GM12878 (cell line): ENCODE measurements around the gene HPS6. TPM values are rescaled to one million over a fixed set of nuclear protein-coding genes. Genes with fewer than 3 reads are reported as not detected.

Experiments used
- ATAC-seq: fragments of 200-7000 bp; cut with Tn5 transposase; 3 replicates; pipeline ENCODE4 v1.9.1; 2020; ENCODE audit warnings: mild to moderate bottlenecking, moderate library complexity
- BruUV-seq: library from RNA; stranded (reverse); fragments of 400-500 nt; replicated peaks from 2 replicates; lab custom pipeline; 2021; lab: Mats Ljungman, UMichigan
- CTCF ChIA-PET: fragments of 300-600 bp; sonication (Branson Sonifier 250); formaldehyde crosslinking; extraction: SDS; loops from one replicate; lab custom pipeline; 2021; ENCODE audit warnings: inconsistent platforms; lab: Yijun Ruan, JAX
- POLR2A ChIA-PET: fragments of 350-600 bp; formaldehyde crosslinking; extraction: SDS; loops from one replicate; lab custom pipeline; 2021; ENCODE audit warnings: inconsistent platforms; lab: Charles Lee
- RAD21 ChIA-PET: fragments of 300-600 bp; sonication (Branson Sonifier 250); formaldehyde crosslinking; loops from one replicate; lab custom pipeline; 2023; ENCODE audit warnings: antibody characterized with exemption; ENCODE audit not compliant: unreplicated experiment; lab: Charles Lee
- SMC1A ChIA-PET: fragments of 300-600 bp; sonication (Branson Sonifier 250); formaldehyde crosslinking; loops from one replicate; lab custom pipeline; 2023; ENCODE audit not compliant: unreplicated experiment, uncharacterized antibody; lab: Charles Lee
- DNase-seq: peaks from one replicate; pipeline ENCODE4 v3.0.0-alpha.2; 2011; ENCODE audit warnings: low read depth, low spot score
- FAIRE-seq: peaks from 3 replicates; lab custom pipeline; 2011; peaks lifted over from hg19 to GRCh38; lab: Jason Lieb, UNC
- H2AFZ ChIP-seq: 2 replicates; pipeline ENCODE4 v1.6.0; 2011; ENCODE audit warnings: low read depth, low read length, control low read depth; ENCODE audit not compliant: control insufficient read depth
- H3K27ac ChIP-seq: 2 replicates; pipeline ENCODE4 v1.5.1; 2011; ENCODE audit warnings: control low read depth; ENCODE audit not compliant: control insufficient read depth, insufficient read depth
- H3K27me3 ChIP-seq, 2 experiments: replicated peaks in 1 of 2; 2 replicates each; pipeline versions ENCODE4 v1.6.0 to v1.6.1; 2011; ENCODE audit warnings: low read length in 1 of 2; ENCODE audit not compliant: control insufficient read depth in 2 of 2, insufficient read depth in 2 of 2
- H3K36me3 ChIP-seq, 2 experiments: 2 replicates each; pipeline ENCODE4 v1.5.1; 2011; ENCODE audit warnings: low read length in 1 of 2; ENCODE audit not compliant: control insufficient read depth in 2 of 2, insufficient read depth in 2 of 2
- H3K4me1 ChIP-seq: 2 replicates; pipeline ENCODE4 v1.6.1; 2011; ENCODE audit warnings: mild to moderate bottlenecking, low read length, moderate library complexity, mixed read lengths; ENCODE audit not compliant: control insufficient read depth, insufficient read depth
- H3K4me2 ChIP-seq: 2 replicates; pipeline ENCODE4 v1.6.0; 2011; ENCODE audit warnings: control low read depth; ENCODE audit not compliant: control insufficient read depth, insufficient read depth
- H3K4me3 ChIP-seq: fragments of 200-600 bp; sonication (generic); 2 replicates; pipeline ENCODE4 v1.5.1; 2016
- H3K79me2 ChIP-seq: 2 replicates; pipeline ENCODE4 v1.6.0; 2011; ENCODE audit warnings: low read length; ENCODE audit not compliant: control insufficient read depth, insufficient read depth
- H3K9ac ChIP-seq: 2 replicates; pipeline ENCODE4 v1.8.0; 2011; ENCODE audit warnings: low read length, control low read depth, mixed read lengths; ENCODE audit not compliant: control insufficient read depth, insufficient read depth
- H3K9me3 ChIP-seq: replicated peaks from 3 replicates; pipeline ENCODE4 v1.5.1; 2011; ENCODE audit warnings: mild to moderate bottlenecking, low read length; ENCODE audit not compliant: control insufficient read depth, insufficient read depth
- H4K20me1 ChIP-seq: 2 replicates; pipeline ENCODE4 v1.6.0; 2011; ENCODE audit not compliant: control insufficient read depth, insufficient read depth
- CEBPB ChIP-seq, 2 experiments: fragments of 150-350 bp in 1 of 2; IDR thresholded peaks; 2 replicates each; pipeline ENCODE4 v1.6.1; 2012 to 2014; ENCODE audit warnings: low read depth in 2 of 2, low read length in 2 of 2, borderline replicate concordance in 1 of 2, inconsistent platforms in 1 of 2
- CHD4 ChIP-seq: fragments of 200-600 bp; sonication (generic); IDR thresholded peaks from 2 replicates; pipeline ENCODE4 v1.6.1; 2016; ENCODE audit warnings: mild to moderate bottlenecking
- JUNB ChIP-seq: IDR thresholded peaks from 2 replicates; pipeline ENCODE4 v1.6.1; 2016; ENCODE audit warnings: antibody characterized with exemption, mild to moderate bottlenecking
- MEF2A ChIP-seq: IDR thresholded peaks from 2 replicates; pipeline ENCODE4 v1.6.1; 2011; ENCODE audit warnings: low read depth, mild to moderate bottlenecking, low read length, moderate library complexity; ENCODE audit not compliant: insufficient read depth
- NRF1 ChIP-seq: conservative IDR thresholded peaks from 2 replicates; pipeline ENCODE4 v1.6.1; 2011; ENCODE audit warnings: mild to moderate bottlenecking, low read depth, low read length, improper control_type of control experiment
- POLR2AphosphoS5 ChIP-seq: IDR thresholded peaks from 2 replicates; pipeline ENCODE4 v1.6.1; 2011; ENCODE audit warnings: mild to moderate bottlenecking, low read length, inconsistent platforms
- RAD21 ChIP-seq: IDR thresholded peaks from 2 replicates; pipeline ENCODE4 v1.6.1; 2011; ENCODE audit warnings: mild to moderate bottlenecking, low read depth, low read length, moderate library complexity; ENCODE audit not compliant: insufficient read depth
- RUNX3 ChIP-seq: IDR thresholded peaks from 2 replicates; pipeline ENCODE4 v1.6.1; 2012; ENCODE audit warnings: low read length, inconsistent platforms
- WGBS: methylation state at CpG from one replicate; pipeline ENCODE4 v1.1.6; 2016; ENCODE audit warnings: low lambda C conversion rate; ENCODE audit not compliant: insufficient replicate concordance, insufficient coverage; ENCODE audit errors: missing lambda C conversion rate; 5-methylcytosine and 5-hydroxymethylcytosine counted together
- in situ Hi-C: fragments of 300-500 bp; cut with MboI; formaldehyde crosslinking; loops from 9 replicates; pipeline ENCODE4 v1.14.3; 2018; ENCODE audit warnings: mixed read lengths
- intact Hi-C: fragments of 100-400 bp; cut with micrococcal nuclease; formaldehyde crosslinking; loops from one replicate; pipeline ENCODE4 v1.14.2; 2022; ENCODE audit not compliant: unreplicated experiment
- polyA plus RNA-seq, 11 experiments: library from polyadenylated mRNA; depleted of rRNA in 4 of 11; unstranded in 6 of 11; stranded (reverse) in 5 of 11; fragments of >200 nt; fragmentation: Nextera tagmentation in 4 of 11; fragmentation: Illumina TruSeq in 1 of 11; extraction: Ambion mirVana in 4 of 11; extraction: Trizol in 1 of 11; gene quantifications; 1 replicate in 1 of 11; 2 replicates in 10 of 11; pipeline versions ENCODE4 v1.2.1 to v1.2.3, GENCODE V29; 2011 to 2016; ENCODE audit warnings: inconsistent platforms in 2 of 11, missing spikeins in 2 of 11, low read depth in 1 of 11
- total RNA-seq, 4 experiments: library from RNA; depleted of rRNA in 3 of 4; stranded (reverse); fragments of >200 nt in 3 of 4; fragmentation: Illumina TruSeq in 1 of 4; extraction: Trizol in 1 of 4; gene quantifications; 2 replicates each; pipeline versions ENCODE4 v1.2.1 to v1.2.3, GENCODE V29; 2013 to 2021
- TF ChIP-seq, protein P1 (sequence below): fragments of 450-650 bp; IDR thresholded peaks from 2 replicates; pipeline ENCODE4 v1.6.1; 2017; ENCODE audit warnings: mild to moderate bottlenecking, low read depth, inconsistent platforms; ENCODE audit not compliant: poor library complexity, severe bottlenecking
- TF ChIP-seq, protein P2 (sequence below): fragments of 450-650 bp; IDR thresholded peaks from 2 replicates; pipeline ENCODE4 v1.6.1; 2017; ENCODE audit warnings: low read depth, mild to moderate bottlenecking, moderate library complexity
- TF ChIP-seq, protein P3 (sequence below): fragments of 450-650 bp; IDR thresholded peaks from 2 replicates; pipeline ENCODE4 v1.6.1; 2018; ENCODE audit warnings: mild to moderate bottlenecking, low read depth, moderate library complexity; ENCODE audit not compliant: partially characterized antibody

HPS6 gene
- total and polyA plus RNA-seq, 10 of the 15 experiments (the other 5 are each of a cell fraction or from before 2014, with no cell fraction given), result 1.4 to 28.0 (median 12.0) TPM

DNA sequence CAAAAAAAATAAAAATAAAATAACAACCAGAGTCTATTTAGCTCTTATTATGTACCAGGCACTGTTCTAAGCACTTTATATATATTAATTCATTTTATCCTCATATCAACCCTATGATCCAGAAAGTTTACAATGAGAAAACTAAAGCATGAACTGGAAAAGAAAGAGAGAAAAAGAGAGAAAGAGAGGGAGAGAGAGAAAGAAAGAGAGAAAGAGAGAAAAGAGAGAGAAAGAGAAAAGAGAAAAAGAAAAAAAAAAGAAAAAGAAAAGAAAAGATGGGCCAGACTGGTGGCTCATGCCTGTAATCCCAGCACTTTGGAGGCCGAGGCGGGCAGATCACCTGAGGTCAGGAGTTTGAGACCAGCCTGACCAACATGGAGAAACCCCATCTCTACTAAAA lies 19.1 kb upstream of the HPS6 start:
- RAD21 ChIA-PET, result no interaction called here
- no peaks in the 10 kb centered on the region for H3K4me1 ChIP-seq
- peaks cover 42% of the 10 kb centered on the region for H3K79me2 ChIP-seq
- POLR2A ChIA-PET, result no interaction called here
- SMC1A ChIA-PET, result no interaction called here
- no peak for ATAC-seq
- WGBS, result 100% methylated on average over 2 of the region's 2 CpGs
- H3K36me3 ChIP-seq, result no peaks in the 10 kb centered on the region
- CTCF ChIA-PET, result no interaction called here
- H3K9ac ChIP-seq, result no peak overlapping the region
- no peak overlapping the region for H3K27ac ChIP-seq
- BruUV-seq, result no TSS peak
- FAIRE-seq, result no peak
- H2AFZ ChIP-seq, result no peak overlapping the region
- TF ChIP-seq NRF1 (no peak), RUNX3 (no peak), CEBPB (IDR thresholded peaks at IDR 0.05; ENCODE audit: borderline replicate concordance in 1 of 2, low read depth in 2 of 2, low read length in 2 of 2) (no peak), JUNB (no peak), RAD21 (no peak), MEF2A (no peak), POLR2AphosphoS5 (no peak), CHD4 (no peak)
- TF ChIP-seq, protein P1, sequence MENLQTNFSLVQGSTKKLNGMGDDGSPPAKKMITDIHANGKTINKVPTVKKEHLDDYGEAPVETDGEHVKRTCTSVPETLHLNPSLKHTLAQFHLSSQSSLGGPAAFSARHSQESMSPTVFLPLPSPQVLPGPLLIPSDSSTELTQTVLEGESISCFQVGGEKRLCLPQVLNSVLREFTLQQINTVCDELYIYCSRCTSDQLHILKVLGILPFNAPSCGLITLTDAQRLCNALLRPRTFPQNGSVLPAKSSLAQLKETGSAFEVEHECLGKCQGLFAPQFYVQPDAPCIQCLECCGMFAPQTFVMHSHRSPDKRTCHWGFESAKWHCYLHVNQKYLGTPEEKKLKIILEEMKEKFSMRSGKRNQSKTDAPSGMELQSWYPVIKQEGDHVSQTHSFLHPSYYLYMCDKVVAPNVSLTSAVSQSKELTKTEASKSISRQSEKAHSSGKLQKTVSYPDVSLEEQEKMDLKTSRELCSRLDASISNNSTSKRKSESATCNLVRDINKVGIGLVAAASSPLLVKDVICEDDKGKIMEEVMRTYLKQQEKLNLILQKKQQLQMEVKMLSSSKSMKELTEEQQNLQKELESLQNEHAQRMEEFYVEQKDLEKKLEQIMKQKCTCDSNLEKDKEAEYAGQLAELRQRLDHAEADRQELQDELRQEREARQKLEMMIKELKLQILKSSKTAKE, result no peak
- TF ChIP-seq, protein P2, sequence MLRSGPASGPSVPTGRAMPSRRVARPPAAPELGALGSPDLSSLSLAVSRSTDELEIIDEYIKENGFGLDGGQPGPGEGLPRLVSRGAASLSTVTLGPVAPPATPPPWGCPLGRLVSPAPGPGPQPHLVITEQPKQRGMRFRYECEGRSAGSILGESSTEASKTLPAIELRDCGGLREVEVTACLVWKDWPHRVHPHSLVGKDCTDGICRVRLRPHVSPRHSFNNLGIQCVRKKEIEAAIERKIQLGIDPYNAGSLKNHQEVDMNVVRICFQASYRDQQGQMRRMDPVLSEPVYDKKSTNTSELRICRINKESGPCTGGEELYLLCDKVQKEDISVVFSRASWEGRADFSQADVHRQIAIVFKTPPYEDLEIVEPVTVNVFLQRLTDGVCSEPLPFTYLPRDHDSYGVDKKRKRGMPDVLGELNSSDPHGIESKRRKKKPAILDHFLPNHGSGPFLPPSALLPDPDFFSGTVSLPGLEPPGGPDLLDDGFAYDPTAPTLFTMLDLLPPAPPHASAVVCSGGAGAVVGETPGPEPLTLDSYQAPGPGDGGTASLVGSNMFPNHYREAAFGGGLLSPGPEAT, result no peak
- TF ChIP-seq, protein P3, sequence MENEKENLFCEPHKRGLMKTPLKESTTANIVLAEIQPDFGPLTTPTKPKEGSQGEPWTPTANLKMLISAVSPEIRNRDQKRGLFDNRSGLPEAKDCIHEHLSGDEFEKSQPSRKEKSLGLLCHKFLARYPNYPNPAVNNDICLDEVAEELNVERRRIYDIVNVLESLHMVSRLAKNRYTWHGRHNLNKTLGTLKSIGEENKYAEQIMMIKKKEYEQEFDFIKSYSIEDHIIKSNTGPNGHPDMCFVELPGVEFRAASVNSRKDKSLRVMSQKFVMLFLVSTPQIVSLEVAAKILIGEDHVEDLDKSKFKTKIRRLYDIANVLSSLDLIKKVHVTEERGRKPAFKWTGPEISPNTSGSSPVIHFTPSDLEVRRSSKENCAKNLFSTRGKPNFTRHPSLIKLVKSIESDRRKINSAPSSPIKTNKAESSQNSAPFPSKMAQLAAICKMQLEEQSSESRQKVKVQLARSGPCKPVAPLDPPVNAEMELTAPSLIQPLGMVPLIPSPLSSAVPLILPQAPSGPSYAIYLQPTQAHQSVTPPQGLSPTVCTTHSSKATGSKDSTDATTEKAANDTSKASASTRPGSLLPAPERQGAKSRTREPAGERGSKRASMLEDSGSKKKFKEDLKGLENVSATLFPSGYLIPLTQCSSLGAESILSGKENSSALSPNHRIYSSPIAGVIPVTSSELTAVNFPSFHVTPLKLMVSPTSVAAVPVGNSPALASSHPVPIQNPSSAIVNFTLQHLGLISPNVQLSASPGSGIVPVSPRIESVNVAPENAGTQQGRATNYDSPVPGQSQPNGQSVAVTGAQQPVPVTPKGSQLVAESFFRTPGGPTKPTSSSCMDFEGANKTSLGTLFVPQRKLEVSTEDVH, result no peak
- TF ChIP-seq, all 136 proteins: peak for 0
- Histone ChIP-seq H3K4me3 (no peak overlapping the region), H3K27me3 (no peaks in the 10 kb centered on the region), H4K20me1 (no peaks in the 10 kb centered on the region), H3K9me3 (no peaks in the 10 kb centered on the region), H3K4me2 (no peak overlapping the region)
- intact Hi-C loops (no loop called here), in situ Hi-C loops (no loop called here)
- DNase-seq, result no peak
